Esophagus squamous epithelium (tissue), 4 donors: ENCODE results near the gene CDIPT.

Experiments used
- POLR2A ChIP-seq, 4 donors: fragments of 450-650 bp; IDR thresholded peaks; one replicate each; pipeline ENCODE4 v1.6.1; 2017; ENCODE audit warnings: antibody characterized with exemption in 4 of 4, mild to moderate bottlenecking in 4 of 4, moderate library complexity in 3 of 4
- TF ChIP-seq, protein P1 (sequence below), 6 experiments: fragments of 450-650 bp in 4 of 6; fragments of 200-600 bp in 2 of 6; sonication (generic) in 2 of 6; IDR thresholded peaks; one replicate each; pipeline ENCODE4 v1.5.1; 2016 to 2019; ENCODE audit warnings: antibody characterized with exemption in 6 of 6, mild to moderate bottlenecking in 4 of 6, moderate library complexity in 4 of 6

DNA sequence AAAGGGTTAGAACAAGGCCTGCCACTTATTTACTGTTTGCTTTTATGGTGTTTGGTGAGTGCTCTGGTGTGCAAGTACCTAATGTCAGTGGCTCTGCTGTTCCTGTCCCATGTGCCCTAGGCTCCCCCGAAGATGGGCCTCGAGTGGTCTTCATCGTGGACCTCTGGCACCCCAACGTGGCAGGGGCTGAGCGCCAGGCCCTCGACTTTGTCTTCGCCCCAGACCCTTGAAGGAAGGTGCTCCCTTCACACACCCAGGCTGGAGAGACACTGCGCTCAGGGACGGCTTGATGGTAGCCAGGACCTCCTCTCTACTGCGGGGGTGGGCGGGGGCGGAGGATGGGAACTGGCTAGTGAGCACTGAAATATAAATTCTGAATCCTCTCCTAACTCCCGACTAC lies 42.6 kb upstream of the CDIPT start:
- TF ChIP-seq, protein P1, sequence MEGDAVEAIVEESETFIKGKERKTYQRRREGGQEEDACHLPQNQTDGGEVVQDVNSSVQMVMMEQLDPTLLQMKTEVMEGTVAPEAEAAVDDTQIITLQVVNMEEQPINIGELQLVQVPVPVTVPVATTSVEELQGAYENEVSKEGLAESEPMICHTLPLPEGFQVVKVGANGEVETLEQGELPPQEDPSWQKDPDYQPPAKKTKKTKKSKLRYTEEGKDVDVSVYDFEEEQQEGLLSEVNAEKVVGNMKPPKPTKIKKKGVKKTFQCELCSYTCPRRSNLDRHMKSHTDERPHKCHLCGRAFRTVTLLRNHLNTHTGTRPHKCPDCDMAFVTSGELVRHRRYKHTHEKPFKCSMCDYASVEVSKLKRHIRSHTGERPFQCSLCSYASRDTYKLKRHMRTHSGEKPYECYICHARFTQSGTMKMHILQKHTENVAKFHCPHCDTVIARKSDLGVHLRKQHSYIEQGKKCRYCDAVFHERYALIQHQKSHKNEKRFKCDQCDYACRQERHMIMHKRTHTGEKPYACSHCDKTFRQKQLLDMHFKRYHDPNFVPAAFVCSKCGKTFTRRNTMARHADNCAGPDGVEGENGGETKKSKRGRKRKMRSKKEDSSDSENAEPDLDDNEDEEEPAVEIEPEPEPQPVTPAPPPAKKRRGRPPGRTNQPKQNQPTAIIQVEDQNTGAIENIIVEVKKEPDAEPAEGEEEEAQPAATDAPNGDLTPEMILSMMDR (IDR thresholded peaks at IDR 0.05) = no peak
- no peak for TF ChIP-seq POLR2A (IDR thresholded peaks at IDR 0.05)
